Measurements from ENCODE around the gene BCL7A. TPM values are rescaled to one million over a fixed set of nuclear protein-coding genes. Genes with fewer than 3 reads are reported as not detected.

The BCL7A gene
- total and polyA plus RNA-seq, 9 of the 15 experiments (the other 6 are each of a cell fraction or from before 2014, with no cell fraction given) = 0.25 to 21.9 (median 14.9) TPM

- no peak for DNase-seq (ENCODE audit: extremely low read depth in 1 of 4, low spot score in 3 of 4)
- H3K4me2 ChIP-seq (ENCODE audit: insufficient read depth, low read length) = peak overlapping the region; percentile 95; the same call in 1 of the 2 replicates
- peaks cover 38% of the 10 kb centered on the region for H3K79me2 ChIP-seq (ENCODE audit: control insufficient read depth, insufficient read depth, low read length)
- POLR2A ChIA-PET = interaction anchor here (0.6 to 1.9 kb wide), 5 partner anchors 9 to 143 kb away, joined by 3 to 7 read pairs (median 3); no protein-coding TSS in a partner anchor
- peak overlapping the region; percentile 10 to 30; a peak in 1 of 4 replicates for H3K9ac ChIP-seq (ENCODE audit: insufficient read depth in 1 of 2, low read depth in 2 of 2, low read length in 2 of 2)
- CTCF ChIA-PET (ENCODE audit: low intra/inter-chr PET ratio) = interaction anchor here (0.7 kb wide), 1 partner anchor 229 kb away, joined by 4 read pairs; no protein-coding TSS in a partner anchor
- intact Hi-C loops (cut with micrococcal nuclease) (no loop called here), in situ Hi-C loops (cut with MboI) (no loop called here)
- H4K20me1 ChIP-seq (replicated peaks; ENCODE audit: control insufficient read depth, insufficient read depth, low read length) = peaks cover 16% of the 10 kb centered on the region
- BruUV-seq (replicated peaks) = no TSS peak
- H3K4me1 ChIP-seq (replicated peaks in 1 of 2; ENCODE audit: control insufficient read depth in 2 of 2, insufficient read depth in 2 of 2, low read length in 2 of 2) = peaks cover 24 to 34% of the 10 kb centered on the region in 2 experiments; a peak in 4 of 5 replicates
- no peaks in the 10 kb centered on the region for H3K9me1 ChIP-seq (ENCODE audit: control insufficient read depth, insufficient read depth, low read length)
- peak overlapping the region; percentile 4; the same call in 1 of the 2 replicates for H2AFZ ChIP-seq (ENCODE audit: low read depth, low read length)
- ATAC-seq = no peak
- H3K36me3 ChIP-seq (ENCODE audit: control insufficient read depth, insufficient read depth, low read length) = peaks cover 6% of the 10 kb centered on the region; the same call in 1 of the 3 replicates
- WGBS (ENCODE audit: insufficient coverage, low coverage, missing lambda C conversion rate) = 77% methylated on average over 10 of the region's 10 CpGs
- FAIRE-seq = no peak
- peak overlapping the region; percentile 9; the same call in 1 of the 3 replicates for H3K27ac ChIP-seq (ENCODE audit: extremely low read depth, low read depth, low read length)
- H3K27me3 ChIP-seq (ENCODE audit: control insufficient read depth in 2 of 2, insufficient read depth in 2 of 2, low read length in 2 of 2) = no peaks in the 10 kb centered on the region
- H3K9me3 ChIP-seq (replicated peaks; ENCODE audit: control insufficient read depth, insufficient read depth, low read depth, low read length) = no peaks in the 10 kb centered on the region
- no peak overlapping the region for H3K4me3 ChIP-seq
- TF ChIP-seq, protein P1, sequence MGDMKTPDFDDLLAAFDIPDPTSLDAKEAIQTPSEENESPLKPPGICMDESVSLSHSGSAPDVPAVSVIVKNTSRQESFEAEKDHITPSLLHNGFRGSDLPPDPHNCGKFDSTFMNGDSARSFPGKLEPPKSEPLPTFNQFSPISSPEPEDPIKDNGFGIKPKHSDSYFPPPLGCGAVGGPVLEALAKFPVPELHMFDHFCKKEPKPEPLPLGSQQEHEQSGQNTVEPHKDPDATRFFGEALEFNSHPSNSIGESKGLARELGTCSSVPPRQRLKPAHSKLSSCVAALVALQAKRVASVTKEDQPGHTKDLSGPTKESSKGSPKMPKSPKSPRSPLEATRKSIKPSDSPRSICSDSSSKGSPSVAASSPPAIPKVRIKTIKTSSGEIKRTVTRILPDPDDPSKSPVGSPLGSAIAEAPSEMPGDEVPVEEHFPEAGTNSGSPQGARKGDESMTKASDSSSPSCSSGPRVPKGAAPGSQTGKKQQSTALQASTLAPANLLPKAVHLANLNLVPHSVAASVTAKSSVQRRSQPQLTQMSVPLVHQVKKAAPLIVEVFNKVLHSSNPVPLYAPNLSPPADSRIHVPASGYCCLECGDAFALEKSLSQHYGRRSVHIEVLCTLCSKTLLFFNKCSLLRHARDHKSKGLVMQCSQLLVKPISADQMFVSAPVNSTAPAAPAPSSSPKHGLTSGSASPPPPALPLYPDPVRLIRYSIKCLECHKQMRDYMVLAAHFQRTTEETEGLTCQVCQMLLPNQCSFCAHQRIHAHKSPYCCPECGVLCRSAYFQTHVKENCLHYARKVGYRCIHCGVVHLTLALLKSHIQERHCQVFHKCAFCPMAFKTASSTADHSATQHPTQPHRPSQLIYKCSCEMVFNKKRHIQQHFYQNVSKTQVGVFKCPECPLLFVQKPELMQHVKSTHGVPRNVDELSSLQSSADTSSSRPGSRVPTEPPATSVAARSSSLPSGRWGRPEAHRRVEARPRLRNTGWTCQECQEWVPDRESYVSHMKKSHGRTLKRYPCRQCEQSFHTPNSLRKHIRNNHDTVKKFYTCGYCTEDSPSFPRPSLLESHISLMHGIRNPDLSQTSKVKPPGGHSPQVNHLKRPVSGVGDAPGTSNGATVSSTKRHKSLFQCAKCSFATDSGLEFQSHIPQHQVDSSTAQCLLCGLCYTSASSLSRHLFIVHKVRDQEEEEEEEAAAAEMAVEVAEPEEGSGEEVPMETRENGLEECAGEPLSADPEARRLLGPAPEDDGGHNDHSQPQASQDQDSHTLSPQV (IDR thresholded peaks at IDR 0.05) = 0 out of 2 replicates have a peak, but pooled peaks have one; percentile 21
- TF ChIP-seq MAFG (tag; conservative IDR thresholded peaks at IDR 0.05) (peak; percentile 64), NFE2 (IDR thresholded peaks at IDR 0.05; ENCODE audit: low read depth) (peak; percentile 39; the same call in 1 of the 2 replicates), SIRT6 (IDR thresholded peaks at IDR 0.05; ENCODE audit: low read depth, low read length) (no peak), SRSF3 (IDR thresholded peaks at IDR 0.05; ENCODE audit: insufficient read depth, low read length) (no peak), STAT5B (CRISPR knock-in tag; IDR thresholded peaks at IDR 0.05) (no peak), ZNF696 (CRISPR knock-in tag; conservative IDR thresholded peaks at IDR 0.05) (no peak), PHB2 (IDR thresholded peaks at IDR 0.05; ENCODE audit: low read depth) (no peak), HNRNPL (IDR thresholded peaks at IDR 0.05; ENCODE audit: low read depth, low read length) (no peak), SREBF2 (CRISPR knock-in tag; IDR thresholded peaks at IDR 0.05) (no peak), C11orf30 (IDR thresholded peaks at IDR 0.05; ENCODE audit: low read depth) (peak; percentile 26; the same call in 1 of the 2 replicates), CEBPG (CRISPR knock-in tag; IDR thresholded peaks at IDR 0.05) (peak; percentile 9; the same call in 1 of the 2 replicates), CEBPG (tag; conservative IDR thresholded peaks at IDR 0.05 in 1 of 2, IDR thresholded peaks at IDR 0.05 in 1 of 2) (no peak), CBFA2T3 (IDR thresholded peaks at IDR 0.05) (no peak), CREBBP (IDR thresholded peaks at IDR 0.05; ENCODE audit: low read depth, low read length) (no peak), ZNF316 (IDR thresholded peaks at IDR 0.05) (peak; percentile 40; the same call in 1 of the 2 replicates)
- TF ChIP-seq, protein P2, sequence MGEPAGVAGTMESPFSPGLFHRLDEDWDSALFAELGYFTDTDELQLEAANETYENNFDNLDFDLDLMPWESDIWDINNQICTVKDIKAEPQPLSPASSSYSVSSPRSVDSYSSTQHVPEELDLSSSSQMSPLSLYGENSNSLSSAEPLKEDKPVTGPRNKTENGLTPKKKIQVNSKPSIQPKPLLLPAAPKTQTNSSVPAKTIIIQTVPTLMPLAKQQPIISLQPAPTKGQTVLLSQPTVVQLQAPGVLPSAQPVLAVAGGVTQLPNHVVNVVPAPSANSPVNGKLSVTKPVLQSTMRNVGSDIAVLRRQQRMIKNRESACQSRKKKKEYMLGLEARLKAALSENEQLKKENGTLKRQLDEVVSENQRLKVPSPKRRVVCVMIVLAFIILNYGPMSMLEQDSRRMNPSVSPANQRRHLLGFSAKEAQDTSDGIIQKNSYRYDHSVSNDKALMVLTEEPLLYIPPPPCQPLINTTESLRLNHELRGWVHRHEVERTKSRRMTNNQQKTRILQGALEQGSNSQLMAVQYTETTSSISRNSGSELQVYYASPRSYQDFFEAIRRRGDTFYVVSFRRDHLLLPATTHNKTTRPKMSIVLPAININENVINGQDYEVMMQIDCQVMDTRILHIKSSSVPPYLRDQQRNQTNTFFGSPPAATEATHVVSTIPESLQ (CRISPR knock-in tag; IDR thresholded peaks at IDR 0.05) = no peak
Observed at GRCh38 chr12:122076743-122077495, 55.2 kb downstream of the BCL7A start.
